ENCODE measurements around the gene TDRKH. TPM values are rescaled to one million over a fixed set of nuclear protein-coding genes. Genes with fewer than 3 reads are reported as not detected.

Gene TDRKH
- total RNA-seq, 3 donors from 2014 or later: 5.6 to 9.7 (median 6.7) TPM

- Histone ChIP-seq H3K4me3 (no peak overlapping the region), H3K27me3 (no peaks in the 10 kb centered on the region), H3K9me3 (no peaks in the 10 kb centered on the region), H3K36me3 (no peaks in the 10 kb centered on the region), H3K4me1 (no peaks in the 10 kb centered on the region), H3K27ac (no peak overlapping the region)
- no peak for DNase-seq (ENCODE audit: low spot score in 2 of 2)
- intact Hi-C loops (cut with DNase I; ENCODE audit: low total_unique reads): no loop called here
- TF ChIP-seq POLR2AphosphoS5 (IDR thresholded peaks at IDR 0.05) (no peak), POLR2A (IDR thresholded peaks at IDR 0.05) (no peak), CTCF (IDR thresholded peaks at IDR 0.05) (no peak)
Observed at GRCh38 chr1:151729157-151729965, 60.9 kb downstream of the TDRKH start.

- intact Hi-C loops (cut with DNase I; ENCODE audit: low total_unique reads): no loop called here
- Histone ChIP-seq H3K36me3 (no peaks in the 10 kb centered on the region), H3K27me3 (no peaks in the 10 kb centered on the region), H3K27ac (no peak overlapping the region), H3K4me3 (peak overlapping the region in 1 of 3 donors; percentile 11), H3K4me1 (no peaks in the 10 kb centered on the region), H3K9me3 (no peaks in the 10 kb centered on the region)
- TF ChIP-seq CTCF (IDR thresholded peaks at IDR 0.05) (no peak), POLR2AphosphoS5 (IDR thresholded peaks at IDR 0.05) (no peak), POLR2A (IDR thresholded peaks at IDR 0.05) (no peak)
- no peak for DNase-seq (ENCODE audit: low spot score in 2 of 2)
Observed at GRCh38 chr1:151728151-151729054, 61.9 kb downstream of the TDRKH start.

- Histone ChIP-seq H3K4me3 (no peak overlapping the region), H3K27ac (no peak overlapping the region), H3K36me3 (no peaks in the 10 kb centered on the region), H3K9me3 (no peaks in the 10 kb centered on the region), H3K4me1 (no peaks in the 10 kb centered on the region), H3K27me3 (no peaks in the 10 kb centered on the region)
- TF ChIP-seq CTCF (IDR thresholded peaks at IDR 0.05) (no peak), POLR2AphosphoS5 (IDR thresholded peaks at IDR 0.05) (no peak), POLR2A (IDR thresholded peaks at IDR 0.05) (no peak)
- intact Hi-C loops (cut with DNase I; ENCODE audit: low total_unique reads): no loop called here
- no peak for DNase-seq (ENCODE audit: low spot score in 2 of 2)
Observed at GRCh38 chr1:151723726-151724370, 66.5 kb downstream of the TDRKH start.

Other genes with a start within 250 kb of the TDRKH start
- 10 to 100 TPM; 41.3 to 46.8 (median 43.6) TPM for gene SNX27, start 178.4 kb downstream of the TDRKH start, total RNA-seq
- gene CELF3, start 73.7 kb downstream of the TDRKH start, total RNA-seq: not detected
- gene RIIAD1, start 69.0 kb downstream of the TDRKH start, total RNA-seq: not detected
- gene MRPL9, start 27.0 kb downstream of the TDRKH start, total RNA-seq: 10 to 100 TPM; 58.3 to 68.5 (median 66.9) TPM
- under 1 TPM; 0.16 to 0.88 (median 0.33) TPM for gene LINGO4, start 14.9 kb upstream of the TDRKH start, total RNA-seq
- gene RORC, start 41.3 kb upstream of the TDRKH start, total RNA-seq: 10 to 100 TPM in 2 of 3 donors, 1 to 10 TPM in 1; 7.8 to 48.6 (median 24.9) TPM
- under 1 TPM in 2 of 3 donors, not detected in 1; 0.32 to 0.73 TPM for gene C2CD4D, start 49.3 kb upstream of the TDRKH start, total RNA-seq
- not detected for gene THEM5, start 63.2 kb upstream of the TDRKH start, total RNA-seq
- 10 to 100 TPM; 21.6 to 23.7 (median 22.2) TPM for gene THEM4, start 119.0 kb upstream of the TDRKH start, total RNA-seq
- gene S100A10, start 203.4 kb upstream of the TDRKH start, total RNA-seq: 100 to 1,000 TPM in 1 of 3 donors, 10 to 100 TPM in 2; 70.4 to 156 (median 84.9) TPM
- 100 to 1,000 TPM; 220 to 325 (median 275) TPM for gene S100A11, start 246.5 kb upstream of the TDRKH start, total RNA-seq

Measured in breast epithelium (tissue), 4 donors.